Activated CD4-positive, alpha-beta T cell treated with anti-CD3 and anti-CD28 coated beads for 36 hours (primary cell): ENCODE data around the gene RGMB. TPM values are rescaled to one million over a fixed set of nuclear protein-coding genes. Genes with fewer than 3 reads are reported as not detected.

ENCODE experiments used
- ATAC-seq: fragments of 200-7000 bp; cut with Tn5 transposase; one replicate; pipeline ENCODE4 v1.10.0; 2021; ENCODE audit warnings: mild to moderate bottlenecking, moderate library complexity
- CTCF ChIA-PET: fragments of 350-600 bp; sonication (Branson Sonifier 250); formaldehyde crosslinking; loops from one replicate; lab custom pipeline; 2021; ENCODE audit warnings: antibody characterized with exemption; lab: Charles Lee
- POLR2A ChIA-PET: fragments of 350-600 bp; sonication (Branson Sonifier 250); formaldehyde crosslinking; loops from one replicate; lab custom pipeline; 2021; ENCODE audit warnings: antibody characterized with exemption, inconsistent platforms; lab: Charles Lee
- DNase-seq: peaks from one replicate; pipeline ENCODE4 v3.0.0-alpha.2; 2020
- H3K27ac Mint-ChIP-seq: one replicate; pipeline ENCODE4 v1.8.0; 2021; ENCODE audit warnings: mixed read lengths
- H3K27me3 Mint-ChIP-seq: one replicate; pipeline ENCODE4 v1.8.0; 2021; ENCODE audit warnings: mixed read lengths
- H3K36me3 Mint-ChIP-seq: one replicate; pipeline ENCODE4 v1.8.0; 2021; ENCODE audit warnings: low read depth, mixed read lengths
- H3K4me1 Mint-ChIP-seq: one replicate; pipeline ENCODE4 v1.8.0; 2021; ENCODE audit warnings: mixed read lengths
- H3K4me3 Mint-ChIP-seq: one replicate; pipeline ENCODE4 v1.8.0; 2021; ENCODE audit warnings: mild to moderate bottlenecking, moderate library complexity, mixed read lengths
- H3K9me3 Mint-ChIP-seq: one replicate; pipeline ENCODE4 v1.8.0; 2021; ENCODE audit warnings: low read depth, mixed read lengths
- intact Hi-C, 2 experiments: fragments of 100-400 bp; cut with DNase I in 1 of 2; cut with micrococcal nuclease in 1 of 2; formaldehyde crosslinking; loops; one replicate each; pipeline versions ENCODE4 v1.14.2 to v1.15.1; 2022 to 2024; cut with DNase I, micrococcal nuclease
- total RNA-seq, 2 experiments: library from RNA; stranded (reverse); gene quantifications; one replicate each; pipeline ENCODE4 v1.2.3, GENCODE V29; 2021

The RGMB gene
- total RNA-seq, 2 experiments from 2014 or later, result 2.8 to 2.9 TPM

DNA sequence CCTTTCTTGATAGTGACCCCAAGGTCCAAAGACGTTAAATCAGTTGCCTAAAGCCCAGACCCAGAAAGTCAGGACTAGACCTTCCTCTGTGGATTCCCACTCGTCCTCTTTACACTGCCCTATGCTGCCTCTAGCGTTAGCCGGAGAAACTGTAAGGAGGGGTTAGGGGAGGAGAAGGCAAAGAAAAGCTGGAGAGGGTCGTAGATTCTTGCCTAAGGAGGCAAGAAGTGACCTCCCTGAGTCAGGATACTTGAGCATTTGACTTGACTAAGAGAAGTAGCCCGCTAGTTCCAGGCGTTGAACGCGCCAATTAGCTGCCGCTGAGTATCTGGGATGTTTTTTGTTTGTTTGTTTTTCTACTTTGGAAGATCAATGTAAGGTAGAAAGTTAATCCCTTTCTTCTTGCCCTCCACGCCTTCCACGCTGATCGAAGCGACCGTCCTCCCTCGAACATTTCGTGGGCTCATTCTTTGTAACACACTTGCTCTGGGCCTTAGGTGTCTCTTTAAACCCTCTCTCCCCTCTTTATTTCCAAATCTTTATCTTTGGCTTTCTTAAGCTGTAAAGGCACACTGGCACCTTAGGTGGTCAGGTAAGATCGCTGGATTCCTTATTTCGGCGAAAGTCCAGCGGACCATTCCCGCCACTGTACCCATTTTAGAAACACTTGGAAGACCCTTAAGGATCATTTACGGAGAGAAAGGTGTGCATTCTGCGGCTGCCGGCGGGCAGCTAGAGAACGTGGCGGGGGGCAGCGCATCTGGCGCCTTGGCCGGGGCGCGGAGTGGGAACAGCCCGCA is 5.1 kb upstream of the RGMB start:
- Mint-ChIP-seq H3K9me3 (no peaks in the 10 kb centered on the region), H3K27ac (no peak overlapping the region)

DNA sequence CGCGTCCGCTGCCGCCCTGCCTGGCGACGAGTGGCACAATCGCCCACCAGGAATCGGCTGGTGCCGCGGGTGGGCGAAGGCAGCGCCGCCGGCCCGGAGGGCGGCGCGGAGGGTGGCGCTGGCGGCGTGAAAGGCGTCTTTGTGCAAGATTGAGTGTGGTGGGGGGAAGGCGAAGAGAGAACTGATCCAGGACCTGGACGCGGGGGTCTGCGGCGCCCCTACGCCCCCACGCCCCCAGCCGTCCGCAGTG is 4.6 kb upstream of the RGMB start:
- ChIA-PET CTCF (interaction anchor here (0.7 to 4.4 kb wide), 20 partner anchors 9 to 1603 kb away, joined by 3 to 38 read pairs (median 4); no protein-coding TSS in a partner anchor), POLR2A (no interaction called here)
- peaks cover 37% of the 10 kb centered on the region for H3K4me1 Mint-ChIP-seq
- no peaks in the 10 kb centered on the region for H3K9me3 Mint-ChIP-seq
- H3K27me3 Mint-ChIP-seq, result peaks cover 42% of the 10 kb centered on the region
- H3K27ac Mint-ChIP-seq, result no peak overlapping the region
- intact Hi-C loops, result loop anchor here (1.0 to 2.0 kb wide), 3 partner anchors 27 to 292 kb away; no protein-coding TSS in a partner anchor
- ATAC-seq (no peak), DNase-seq (no peak)
- peak overlapping the region; percentile 76 for H3K4me3 Mint-ChIP-seq
- no peaks in the 10 kb centered on the region for H3K36me3 Mint-ChIP-seq

More for the DNA sequence above, 5.1 kb upstream of the RGMB start:
- H3K36me3 Mint-ChIP-seq, result no peaks in the 10 kb centered on the region
- peaks cover 37% of the 10 kb centered on the region for H3K4me1 Mint-ChIP-seq
- intact Hi-C loops, result loop anchor here in 1 of 2 experiments (2.0 kb wide), 2 partner anchors 58 to 292 kb away; no protein-coding TSS in a partner anchor
- peaks cover 45% of the 10 kb centered on the region for H3K27me3 Mint-ChIP-seq
- ATAC-seq, result peak; percentile 45
- peak; percentile 52 for DNase-seq
- ChIA-PET CTCF (interaction anchor here (0.5 to 4.4 kb wide), 27 partner anchors 10 to 1802 kb away, joined by 3 to 38 read pairs (median 4); no protein-coding TSS in a partner anchor), POLR2A (no interaction called here)
- peak overlapping the region; percentile 76 for H3K4me3 Mint-ChIP-seq

DNA sequence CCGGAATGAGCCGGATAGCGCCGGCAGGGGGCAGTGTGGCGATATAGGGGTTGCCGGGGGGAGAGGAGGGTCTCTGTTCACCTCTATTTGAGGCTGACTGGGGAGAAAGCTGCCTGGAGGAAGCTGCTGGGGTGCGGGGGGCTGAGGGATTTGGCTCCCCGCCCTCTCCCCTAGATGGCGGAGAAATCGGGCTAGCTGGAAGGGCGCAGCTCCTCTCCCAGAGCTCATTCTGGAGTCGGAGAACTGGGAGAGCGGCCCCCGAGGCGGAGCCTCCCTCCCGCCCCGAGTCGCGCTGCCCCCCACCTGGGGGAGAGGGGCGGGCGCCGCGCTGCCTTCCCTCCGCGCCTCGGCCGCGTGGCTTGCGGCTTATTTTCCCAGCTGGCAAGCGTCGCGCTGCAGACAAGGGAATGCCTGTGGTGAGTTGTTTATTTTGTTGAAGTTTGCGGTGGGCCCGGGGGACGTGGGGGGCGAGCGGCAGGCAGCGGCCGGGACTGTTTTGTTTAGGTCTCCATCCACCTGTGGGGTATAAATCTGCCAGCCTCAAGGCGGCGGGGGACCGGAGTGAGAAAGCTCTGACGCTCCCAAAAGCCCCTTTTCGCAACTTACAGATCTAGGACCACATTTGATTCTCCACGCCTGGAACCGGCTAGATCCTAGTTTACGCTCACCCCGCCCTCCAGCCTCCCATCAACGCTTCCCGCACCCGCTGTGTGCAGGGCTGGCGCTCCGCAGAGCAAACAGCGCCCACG is 4.1 kb upstream of the RGMB start:
- ATAC-seq, result no peak
- H3K4me3 Mint-ChIP-seq, result peak overlapping the region; percentile 76
- H3K27me3 Mint-ChIP-seq, result peaks cover 38% of the 10 kb centered on the region
- no peak overlapping the region for H3K27ac Mint-ChIP-seq
- DNase-seq, result peak; percentile 70
- H3K9me3 Mint-ChIP-seq, result no peaks in the 10 kb centered on the region
- H3K4me1 Mint-ChIP-seq, result peaks cover 37% of the 10 kb centered on the region
- H3K36me3 Mint-ChIP-seq, result peaks cover under 1% of the 10 kb centered on the region
- POLR2A ChIA-PET, result interaction anchor here (1.2 kb wide), 1 partner anchor 161 kb away, joined by 4 read pairs; no protein-coding TSS in a partner anchor
- intact Hi-C loops, result loop anchor here (1.0 to 2.0 kb wide), 3 partner anchors 27 to 291 kb away; no protein-coding TSS in a partner anchor
- CTCF ChIA-PET, result interaction anchor here (0.8 to 4.4 kb wide), 23 partner anchors 9 to 1603 kb away, joined by 3 to 38 read pairs (median 4); no protein-coding TSS in a partner anchor

DNA sequence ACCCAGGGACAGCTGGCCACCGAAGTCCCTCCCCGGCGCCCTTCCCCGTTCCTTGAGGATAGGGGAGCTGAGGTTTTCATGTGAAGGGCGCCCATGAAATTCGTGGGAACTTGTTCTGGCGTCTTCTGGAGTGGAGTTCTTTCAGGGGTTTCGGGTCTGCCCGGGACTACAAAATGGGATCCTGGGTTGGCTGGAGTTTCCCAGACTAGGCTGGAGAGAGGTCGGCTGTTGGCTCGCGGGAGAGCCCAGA is 3.6 kb upstream of the RGMB start:
- no peak for ATAC-seq
- DNase-seq, result no peak
- peaks cover 41% of the 10 kb centered on the region for H3K4me1 Mint-ChIP-seq
- POLR2A ChIA-PET, result interaction anchor here (1.2 kb wide), 1 partner anchor 160 kb away, joined by 4 read pairs; no protein-coding TSS in a partner anchor
- H3K27me3 Mint-ChIP-seq, result peaks cover 36% of the 10 kb centered on the region
- CTCF ChIA-PET, result interaction anchor here (0.8 to 4.4 kb wide), 14 partner anchors 8 to 1604 kb away, joined by 3 to 38 read pairs (median 4); no protein-coding TSS in a partner anchor
- no peak overlapping the region for H3K27ac Mint-ChIP-seq
- H3K36me3 Mint-ChIP-seq, result peaks cover 2% of the 10 kb centered on the region
- H3K9me3 Mint-ChIP-seq, result no peaks in the 10 kb centered on the region
- H3K4me3 Mint-ChIP-seq, result peak overlapping the region; percentile 76
- intact Hi-C loops, result loop anchor here (1.0 to 5.0 kb wide), 7 partner anchors 26 to 1893 kb away; partner anchors contain the start of genes ERAP2 (in 1 of the 2), LNPEP (in 1 of the 2) and RIOK2 (in 1 of the 2)

DNA sequence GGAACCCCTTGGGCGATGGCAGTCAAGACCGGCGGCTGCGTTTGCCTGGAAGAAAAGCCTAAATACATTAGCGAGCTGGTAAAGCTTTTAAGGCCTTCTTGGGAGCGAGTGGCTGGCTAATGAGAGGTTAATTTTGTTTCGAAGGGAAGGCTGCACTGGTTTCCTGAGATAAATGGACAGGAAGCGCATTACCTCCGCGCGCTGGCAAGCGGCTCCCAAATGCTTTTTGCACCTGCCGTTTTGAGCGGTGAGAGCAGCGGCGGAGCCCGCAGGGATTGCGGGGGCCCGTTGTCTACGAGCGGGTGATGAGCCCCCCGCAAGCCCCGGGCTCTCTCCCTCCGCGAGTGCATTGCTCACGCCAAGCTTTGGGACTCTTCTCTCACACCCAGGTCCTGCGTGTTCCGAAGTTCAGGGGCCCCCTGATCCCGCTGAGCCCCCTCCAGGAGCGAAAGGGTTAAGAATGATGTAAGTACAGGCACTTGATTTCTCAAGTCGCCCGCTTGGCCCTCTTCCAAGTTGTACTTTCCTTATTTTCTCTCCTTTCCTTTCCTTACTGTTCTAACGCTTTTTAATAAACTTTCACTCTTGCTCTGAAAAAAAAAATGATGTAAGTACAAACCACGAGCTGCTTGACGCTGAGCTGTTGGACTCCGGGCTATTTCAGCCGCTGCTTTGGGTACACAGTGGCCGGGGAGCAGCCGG is 3.1 kb upstream of the RGMB start:
- peak overlapping the region; percentile 73 for H3K27ac Mint-ChIP-seq
- H3K9me3 Mint-ChIP-seq, result no peaks in the 10 kb centered on the region
- H3K4me1 Mint-ChIP-seq, result peaks cover 46% of the 10 kb centered on the region
- DNase-seq (peak; percentile 47), ATAC-seq (no peak)
- peak overlapping the region; percentile 76 for H3K4me3 Mint-ChIP-seq
- ChIA-PET CTCF (interaction anchor here (0.9 to 4.4 kb wide), 19 partner anchors 8 to 1588 kb away, joined by 3 to 38 read pairs (median 3); no protein-coding TSS in a partner anchor), POLR2A (interaction anchor here (0.6 to 1.2 kb wide), 2 partner anchors 160 to 167 kb away, joined by 3 to 4 read pairs; no protein-coding TSS in a partner anchor)
- intact Hi-C loops, result loop anchor here (2.0 to 5.0 kb wide), 4 partner anchors 292 to 1893 kb away; partner anchors contain the start of genes ERAP2 (in 1 of the 2), LNPEP (in 1 of the 2) and RIOK2 (in 1 of the 2)
- H3K27me3 Mint-ChIP-seq, result peaks cover 37% of the 10 kb centered on the region
- peaks cover 2% of the 10 kb centered on the region for H3K36me3 Mint-ChIP-seq

DNA sequence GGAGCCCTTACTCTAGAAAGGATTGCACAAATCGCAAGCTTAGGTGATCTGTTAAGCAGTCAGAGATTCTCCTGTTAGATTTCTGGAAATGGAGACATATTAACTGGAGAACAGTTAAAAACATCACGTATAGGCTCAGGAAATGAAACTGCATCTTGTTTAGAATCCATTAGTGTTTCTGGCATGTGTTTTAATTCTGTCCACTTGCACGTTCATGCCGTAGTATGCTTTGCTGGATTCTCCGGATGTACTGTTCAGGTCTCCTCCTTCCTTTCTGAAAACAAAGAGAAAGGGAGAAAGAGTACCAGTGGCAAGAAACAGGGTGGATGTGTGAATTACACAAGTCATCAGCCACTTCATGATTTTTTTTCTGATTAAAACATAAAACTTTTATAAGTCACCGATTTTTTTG is 2.5 kb upstream of the RGMB start:
- CTCF ChIA-PET, result interaction anchor here (0.9 to 4.4 kb wide), 15 partner anchors 8 to 1588 kb away, joined by 3 to 38 read pairs (median 4); no protein-coding TSS in a partner anchor
- peaks cover 52% of the 10 kb centered on the region for H3K4me1 Mint-ChIP-seq
- DNase-seq (no peak), ATAC-seq (no peak)
- H3K27me3 Mint-ChIP-seq, result peaks cover 39% of the 10 kb centered on the region
- H3K36me3 Mint-ChIP-seq, result peaks cover 2% of the 10 kb centered on the region
- intact Hi-C loops, result loop anchor here (1.0 to 5.0 kb wide), 5 partner anchors 262 to 1894 kb away; partner anchors contain the start of genes ERAP2 (in 1 of the 2), LNPEP (in 1 of the 2) and RIOK2 (in 1 of the 2)
- POLR2A ChIA-PET, result interaction anchor here (0.6 kb wide), 1 partner anchor 166 kb away, joined by 3 read pairs; no protein-coding TSS in a partner anchor
- no peaks in the 10 kb centered on the region for H3K9me3 Mint-ChIP-seq
- H3K27ac Mint-ChIP-seq, result peak overlapping the region; percentile 73
- peak overlapping the region; percentile 76 for H3K4me3 Mint-ChIP-seq

DNA sequence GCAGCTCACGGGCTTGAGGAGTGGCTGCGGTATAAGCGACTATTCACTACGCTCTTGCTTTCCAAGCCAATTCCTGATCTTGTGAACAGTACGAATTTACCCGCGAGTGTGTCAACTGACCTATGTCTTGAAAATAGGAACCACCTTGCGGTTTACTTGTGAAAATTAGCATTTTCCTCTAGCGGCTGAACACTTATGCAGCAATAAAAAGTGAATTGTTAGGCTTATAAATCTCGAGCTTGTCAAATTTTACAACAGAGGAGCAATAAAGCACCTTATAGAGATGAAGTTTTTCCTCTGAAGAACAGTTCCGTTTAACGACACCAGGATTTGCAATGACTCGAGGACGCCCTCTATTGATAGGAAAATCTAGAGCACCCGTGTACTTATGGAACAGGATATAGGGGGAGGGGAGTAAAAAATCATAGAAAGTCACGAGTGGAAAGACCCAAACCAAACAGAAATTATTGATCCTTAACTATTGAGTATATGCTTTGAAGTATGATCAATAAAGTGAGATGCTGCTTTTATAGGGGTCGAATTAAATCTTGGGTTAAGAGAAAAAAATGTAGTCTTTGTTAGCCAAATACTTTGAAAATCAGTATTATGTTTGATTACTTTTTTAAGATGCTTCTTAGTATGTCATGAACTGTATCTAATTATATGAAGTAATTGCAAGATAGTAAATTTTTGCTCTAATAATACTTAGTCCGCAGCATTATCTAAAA is 1.9 kb upstream of the RGMB start:
- Mint-ChIP-seq H3K27me3 (peaks cover 39% of the 10 kb centered on the region), H3K4me1 (peaks cover 56% of the 10 kb centered on the region), H3K9me3 (no peaks in the 10 kb centered on the region), H3K4me3 (peak overlapping the region; percentile 76), H3K36me3 (peaks cover 2% of the 10 kb centered on the region), H3K27ac (peak overlapping the region; percentile 73)
- ATAC-seq (peak; percentile 14), DNase-seq (peak; percentile 71)
- ChIA-PET CTCF (interaction anchor here (0.6 to 4.4 kb wide), 14 partner anchors 8 to 1540 kb away, joined by 3 to 38 read pairs (median 4); no protein-coding TSS in a partner anchor), POLR2A (no interaction called here)
- intact Hi-C loops, result loop anchor here (1.0 to 5.0 kb wide), 6 partner anchors 261 to 1894 kb away; partner anchors contain the start of genes ERAP2 (in 1 of the 2), LNPEP (in 1 of the 2) and RIOK2 (in 1 of the 2)

DNA sequence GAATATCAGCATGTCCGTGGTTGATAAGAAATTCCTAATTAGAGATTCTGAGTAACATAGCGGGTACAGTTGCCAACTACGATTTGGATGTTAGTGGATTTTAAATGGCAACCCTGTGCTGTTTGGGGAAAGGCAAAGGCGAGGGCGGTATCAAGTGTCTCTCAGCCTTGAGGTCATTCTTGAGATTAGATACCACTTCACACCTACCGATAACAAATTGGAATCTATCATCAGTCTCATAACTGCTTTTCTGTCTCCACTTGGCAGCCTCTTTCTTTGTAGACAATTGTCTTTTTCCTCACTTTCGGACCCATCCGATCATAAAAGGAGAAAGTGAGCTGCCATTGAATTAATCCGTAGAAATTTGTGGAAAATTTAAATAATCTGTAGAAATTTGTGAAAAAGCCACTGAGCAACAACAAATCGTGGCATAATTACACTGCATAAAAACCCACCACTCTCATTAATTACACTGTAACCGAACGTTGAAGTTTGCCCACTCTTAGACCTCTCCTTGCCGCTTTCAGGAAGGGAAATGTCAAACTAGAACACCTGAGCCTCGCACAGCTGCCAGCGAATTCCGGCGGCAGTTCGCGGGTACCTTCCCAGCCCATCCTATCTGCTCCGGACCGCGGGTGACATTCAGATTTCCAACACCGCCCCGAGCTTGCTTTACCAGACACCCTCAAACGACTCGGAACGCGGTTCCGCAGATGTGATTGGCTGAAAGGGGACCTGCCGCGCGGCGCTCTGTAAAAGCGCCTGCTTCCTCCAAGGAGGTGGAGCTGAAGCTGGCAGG is 849 bp upstream of the RGMB start:
- H3K27me3 Mint-ChIP-seq, result peaks cover 36% of the 10 kb centered on the region
- CTCF ChIA-PET, result interaction anchor here (0.5 to 4.4 kb wide), 10 partner anchors 9 to 286 kb away, joined by 3 to 38 read pairs (median 3); no protein-coding TSS in a partner anchor
- peaks cover 56% of the 10 kb centered on the region for H3K4me1 Mint-ChIP-seq
- peak overlapping the region; percentile 72 for H3K27ac Mint-ChIP-seq
- intact Hi-C loops, result loop anchor here (1.0 to 5.0 kb wide), 6 partner anchors 157 to 1895 kb away; partner anchors contain the start of genes CHD1 (in 2 of the 2), ERAP2 (in 1 of the 2), LNPEP (in 1 of the 2) and RIOK2 (in 1 of the 2)
- POLR2A ChIA-PET, result no interaction called here
- H3K9me3 Mint-ChIP-seq, result no peaks in the 10 kb centered on the region
- DNase-seq (peak; percentile 76), ATAC-seq (peak; percentile 50)
- peak overlapping the region; percentile 88 for H3K4me3 Mint-ChIP-seq
- H3K36me3 Mint-ChIP-seq, result peaks cover 2% of the 10 kb centered on the region

DNA sequence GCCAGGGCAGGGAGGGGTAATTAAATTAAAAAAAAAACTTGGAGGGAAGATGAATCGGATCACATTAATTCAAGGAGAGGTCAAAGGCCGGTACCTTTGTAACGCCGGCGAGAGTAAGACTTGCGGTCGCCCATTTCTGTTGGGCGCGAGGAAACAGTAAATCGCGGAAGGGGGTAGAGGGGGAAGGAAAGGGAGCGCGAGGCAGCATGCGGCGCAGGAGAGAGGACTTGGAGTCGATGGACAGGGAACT is 324 bp upstream of the RGMB start:
- H3K27ac Mint-ChIP-seq, result peak overlapping the region; percentile 72
- no peaks in the 10 kb centered on the region for H3K9me3 Mint-ChIP-seq
- DNase-seq (no peak), ATAC-seq (no peak)
- ChIA-PET CTCF (interaction anchor here (0.5 to 1.7 kb wide), 5 partner anchors 9 to 82 kb away, joined by 3 to 7 read pairs (median 3); no protein-coding TSS in a partner anchor), POLR2A (no interaction called here)
- H3K4me3 Mint-ChIP-seq, result peak overlapping the region; percentile 88
- H3K4me1 Mint-ChIP-seq, result peaks cover 53% of the 10 kb centered on the region
- H3K36me3 Mint-ChIP-seq, result peaks cover 2% of the 10 kb centered on the region
- peaks cover 31% of the 10 kb centered on the region for H3K27me3 Mint-ChIP-seq
- intact Hi-C loops, result loop anchor here (1.0 to 5.0 kb wide), 6 partner anchors 156 to 1896 kb away; partner anchors contain the start of genes CHD1 (in 2 of the 2), ERAP2 (in 1 of the 2), LNPEP (in 1 of the 2) and RIOK2 (in 1 of the 2)
